ENCODE results near the gene VKORC1. TPM values are rescaled to one million over a fixed set of nuclear protein-coding genes. Genes with fewer than 3 reads are reported as not detected.

Gene VKORC1
- total RNA-seq, 1 donor from 2014 or later, result 59.6 TPM

DNA sequence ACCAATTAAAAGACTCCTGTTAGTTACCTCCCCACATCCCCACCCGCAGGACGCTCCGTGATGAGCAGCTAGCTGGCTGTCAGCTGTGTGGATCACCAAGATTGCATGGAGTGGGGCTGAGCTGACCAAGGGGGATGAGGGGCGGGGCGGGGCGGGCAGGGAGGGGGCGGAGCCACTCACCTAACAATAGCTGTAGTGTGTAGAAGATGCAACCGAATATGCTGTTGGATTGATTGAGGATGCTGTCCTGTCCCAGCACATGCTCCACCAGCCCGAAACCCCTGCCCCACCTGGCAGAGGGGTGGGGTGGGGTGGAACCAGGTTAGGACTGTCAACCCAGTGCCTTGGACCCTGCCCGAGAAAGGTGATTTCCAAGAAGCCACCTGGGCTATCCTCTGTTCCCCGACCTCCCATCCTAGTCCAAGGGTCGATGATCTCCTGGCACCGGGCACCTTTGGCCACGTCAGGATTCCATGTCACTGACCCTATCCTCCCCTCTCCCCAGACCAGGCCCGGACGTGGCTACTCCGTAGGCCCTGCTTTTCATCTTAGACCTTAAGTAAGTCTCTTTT is 1.4 kb downstream of the VKORC1 start:
- no peak overlapping the region for H3K27ac Mint-ChIP-seq (ENCODE audit: unreplicated experiment)
- TF ChIP-seq, protein P1, sequence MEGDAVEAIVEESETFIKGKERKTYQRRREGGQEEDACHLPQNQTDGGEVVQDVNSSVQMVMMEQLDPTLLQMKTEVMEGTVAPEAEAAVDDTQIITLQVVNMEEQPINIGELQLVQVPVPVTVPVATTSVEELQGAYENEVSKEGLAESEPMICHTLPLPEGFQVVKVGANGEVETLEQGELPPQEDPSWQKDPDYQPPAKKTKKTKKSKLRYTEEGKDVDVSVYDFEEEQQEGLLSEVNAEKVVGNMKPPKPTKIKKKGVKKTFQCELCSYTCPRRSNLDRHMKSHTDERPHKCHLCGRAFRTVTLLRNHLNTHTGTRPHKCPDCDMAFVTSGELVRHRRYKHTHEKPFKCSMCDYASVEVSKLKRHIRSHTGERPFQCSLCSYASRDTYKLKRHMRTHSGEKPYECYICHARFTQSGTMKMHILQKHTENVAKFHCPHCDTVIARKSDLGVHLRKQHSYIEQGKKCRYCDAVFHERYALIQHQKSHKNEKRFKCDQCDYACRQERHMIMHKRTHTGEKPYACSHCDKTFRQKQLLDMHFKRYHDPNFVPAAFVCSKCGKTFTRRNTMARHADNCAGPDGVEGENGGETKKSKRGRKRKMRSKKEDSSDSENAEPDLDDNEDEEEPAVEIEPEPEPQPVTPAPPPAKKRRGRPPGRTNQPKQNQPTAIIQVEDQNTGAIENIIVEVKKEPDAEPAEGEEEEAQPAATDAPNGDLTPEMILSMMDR (IDR thresholded peaks at IDR 0.05; ENCODE audit: unreplicated experiment), result no peak

DNA sequence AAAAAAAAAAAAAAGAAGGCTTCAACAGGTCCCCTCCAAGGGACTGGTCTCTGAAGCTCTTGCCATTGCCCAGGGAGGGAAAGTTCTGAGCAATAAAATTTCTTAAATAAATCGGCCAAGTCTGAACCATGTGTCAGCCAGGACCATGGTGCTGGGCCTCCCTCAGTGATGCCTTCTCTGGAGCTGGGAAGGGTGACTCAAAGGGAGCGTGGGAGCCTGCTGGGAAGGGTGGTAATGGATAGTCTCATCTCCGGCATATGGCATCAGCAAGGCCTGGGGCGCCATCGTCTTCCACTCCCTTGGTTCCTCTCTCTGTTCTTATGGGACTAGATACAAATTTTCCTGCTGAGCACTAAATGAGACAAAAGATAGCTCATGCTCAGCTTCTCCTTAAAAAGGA is 2.3 kb downstream of the VKORC1 start:
- H3K27me3 Mint-ChIP-seq (ENCODE audit: unreplicated experiment), result peaks cover 28% of the 10 kb centered on the region
- H3K9me3 Mint-ChIP-seq (ENCODE audit: unreplicated experiment), result no peaks in the 10 kb centered on the region
- TF ChIP-seq, protein P1 (IDR thresholded peaks at IDR 0.05; ENCODE audit: unreplicated experiment), result no peak
- H3K27ac Mint-ChIP-seq (ENCODE audit: unreplicated experiment), result peak overlapping the region; percentile 57
- H3K4me3 Mint-ChIP-seq (ENCODE audit: unreplicated experiment), result peak overlapping the region; percentile 37
- no peak for DNase-seq (ENCODE audit: low spot score)
- H3K4me1 Mint-ChIP-seq (ENCODE audit: unreplicated experiment), result peaks cover 11% of the 10 kb centered on the region
- peaks cover 10% of the 10 kb centered on the region for H3K36me3 Mint-ChIP-seq (ENCODE audit: low read depth, unreplicated experiment)

More for the DNA sequence above, 1.4 kb downstream of the VKORC1 start:
- Mint-ChIP-seq H3K4me3 (ENCODE audit: unreplicated experiment) (peak overlapping the region; percentile 37), H3K27me3 (ENCODE audit: unreplicated experiment) (peaks cover 26% of the 10 kb centered on the region), H3K4me1 (ENCODE audit: unreplicated experiment) (peaks cover 11% of the 10 kb centered on the region), H3K9me3 (ENCODE audit: unreplicated experiment) (no peaks in the 10 kb centered on the region), H3K36me3 (ENCODE audit: low read depth, unreplicated experiment) (peaks cover 10% of the 10 kb centered on the region)
- DNase-seq (ENCODE audit: low spot score), result no peak

DNA sequence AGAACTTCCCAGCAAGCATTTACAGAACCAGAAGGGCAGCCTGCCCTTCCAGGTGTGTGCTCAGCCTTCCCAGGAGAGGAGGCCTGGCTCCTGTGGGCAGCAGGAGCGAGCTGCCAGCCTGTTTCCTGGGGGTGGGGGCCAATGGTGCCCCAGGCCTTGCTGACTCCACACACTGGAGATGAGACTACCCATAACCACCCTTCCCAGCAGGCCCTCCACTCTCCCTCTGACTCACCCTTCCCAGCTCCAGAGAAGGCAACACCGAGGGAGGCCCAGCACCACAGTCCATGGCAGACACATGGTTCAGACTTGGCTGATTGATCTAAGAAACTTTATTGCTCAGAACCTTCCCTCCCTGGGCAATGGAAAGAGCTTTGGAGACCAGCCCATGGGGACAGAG is 4.1 kb downstream of the VKORC1 start:
- Mint-ChIP-seq H3K27me3 (ENCODE audit: unreplicated experiment) (peaks cover 31% of the 10 kb centered on the region), H3K4me1 (ENCODE audit: unreplicated experiment) (peaks cover 8% of the 10 kb centered on the region), H3K27ac (ENCODE audit: unreplicated experiment) (no peak overlapping the region), H3K4me3 (ENCODE audit: unreplicated experiment) (peak overlapping the region; percentile 69), H3K9me3 (ENCODE audit: unreplicated experiment) (no peaks in the 10 kb centered on the region), H3K36me3 (ENCODE audit: low read depth, unreplicated experiment) (peaks cover 8% of the 10 kb centered on the region)
- TF ChIP-seq, protein P1 (IDR thresholded peaks at IDR 0.05; ENCODE audit: unreplicated experiment), result no peak
- no peak for DNase-seq (ENCODE audit: low spot score)

DNA sequence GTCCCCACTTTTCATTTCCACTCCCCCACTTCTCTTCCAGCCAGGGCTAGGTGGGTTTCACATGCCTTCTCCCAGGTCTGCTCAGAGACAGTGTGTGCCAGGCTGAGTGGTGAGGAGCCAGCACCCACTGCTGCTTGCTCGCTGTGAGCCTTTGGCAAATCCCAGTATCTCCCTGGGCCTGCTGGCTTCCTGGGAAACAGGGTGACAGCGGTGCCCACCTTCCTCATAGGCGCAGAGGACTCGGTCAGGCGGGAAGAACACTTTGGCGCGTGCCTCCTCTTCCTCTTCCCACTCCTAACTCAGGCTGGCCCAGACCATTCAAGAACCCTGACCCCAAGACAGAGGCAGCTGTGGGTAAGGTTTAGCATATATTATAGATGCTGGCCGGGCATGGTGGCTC is 5.4 kb downstream of the VKORC1 start:
- H3K27ac Mint-ChIP-seq (ENCODE audit: unreplicated experiment), result no peak overlapping the region
- H3K27me3 Mint-ChIP-seq (ENCODE audit: unreplicated experiment), result peaks cover 28% of the 10 kb centered on the region
- H3K36me3 Mint-ChIP-seq (ENCODE audit: low read depth, unreplicated experiment), result peaks cover 7% of the 10 kb centered on the region
- H3K4me1 Mint-ChIP-seq (ENCODE audit: unreplicated experiment), result peaks cover 4% of the 10 kb centered on the region
- no peaks in the 10 kb centered on the region for H3K9me3 Mint-ChIP-seq (ENCODE audit: unreplicated experiment)
- H3K4me3 Mint-ChIP-seq (ENCODE audit: unreplicated experiment), result peak overlapping the region; percentile 47
- no peak for DNase-seq (ENCODE audit: low spot score)
- TF ChIP-seq, protein P1 (IDR thresholded peaks at IDR 0.05; ENCODE audit: unreplicated experiment), result no peak

DNA sequence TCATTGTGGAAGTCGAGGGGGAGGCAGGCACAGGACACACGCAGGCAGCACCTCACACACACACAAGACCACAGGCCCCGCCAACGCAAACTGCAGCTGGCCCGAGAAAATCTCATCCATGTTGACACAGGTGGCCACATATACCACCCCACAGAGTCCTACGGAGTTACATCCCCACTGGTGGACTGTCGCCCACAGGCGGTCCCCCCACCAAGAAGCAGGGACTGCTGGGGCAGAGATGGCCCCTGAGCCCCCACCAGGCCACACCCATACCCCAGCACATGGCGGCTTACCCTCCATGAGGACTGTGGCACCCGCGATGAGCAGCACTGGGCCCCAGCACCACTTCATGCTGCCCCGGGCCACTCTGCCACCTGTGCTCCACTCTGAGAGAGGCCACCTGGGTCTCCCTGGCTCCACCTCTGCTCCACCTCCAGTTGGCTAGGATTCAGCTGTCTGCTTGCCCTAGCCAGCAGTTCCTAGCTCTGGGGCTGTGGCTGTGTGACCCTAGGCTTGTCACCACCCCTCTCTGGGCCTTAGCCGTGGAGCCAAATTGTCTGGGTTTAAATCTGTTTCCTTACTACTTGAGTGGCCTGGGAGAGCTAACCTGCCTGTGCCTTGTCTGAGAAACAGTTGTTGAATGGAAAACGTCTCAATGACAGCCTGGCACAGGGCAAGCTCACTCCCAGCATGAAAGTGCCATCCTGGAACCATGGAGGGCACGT is 6.0 kb downstream of the VKORC1 start, which contains the start of gene PRSS53:
Gene PRSS53 (minus strand): TSS at position 485 of the 725 bp plus-strand sequence. CDS start 134 bp downstream, at position 351.
- TF ChIP-seq, protein P1 (IDR thresholded peaks at IDR 0.05; ENCODE audit: unreplicated experiment), result no peak
- DNase-seq (ENCODE audit: low spot score), result no peak
- Mint-ChIP-seq H3K27ac (ENCODE audit: unreplicated experiment) (no peak within 1 kb of the TSS), H3K36me3 (ENCODE audit: low read depth, unreplicated experiment) (peaks cover 7% of the 10 kb centered on the region), H3K9me3 (ENCODE audit: unreplicated experiment) (no peaks in the 10 kb centered on the region), H3K4me3 (ENCODE audit: unreplicated experiment) (peak within 1 kb of the TSS; percentile 47), H3K4me1 (ENCODE audit: unreplicated experiment) (no peaks in the 10 kb centered on the region), H3K27me3 (ENCODE audit: unreplicated experiment) (peaks cover 28% of the 10 kb centered on the region)

All from endothelial cell (in vitro differentiated cells).